HG02973 (cell line): ENCODE measurements around the gene KCND3.

ENCODE experiments used
- ATAC-seq: cut with Tn5 transposase; IDR thresholded peaks from one replicate; pipeline ENCODE4 v1.9.1; 2021; ENCODE audit warnings: moderate library complexity; ENCODE audit not compliant: unreplicated experiment

Gene KCND3

DNA sequence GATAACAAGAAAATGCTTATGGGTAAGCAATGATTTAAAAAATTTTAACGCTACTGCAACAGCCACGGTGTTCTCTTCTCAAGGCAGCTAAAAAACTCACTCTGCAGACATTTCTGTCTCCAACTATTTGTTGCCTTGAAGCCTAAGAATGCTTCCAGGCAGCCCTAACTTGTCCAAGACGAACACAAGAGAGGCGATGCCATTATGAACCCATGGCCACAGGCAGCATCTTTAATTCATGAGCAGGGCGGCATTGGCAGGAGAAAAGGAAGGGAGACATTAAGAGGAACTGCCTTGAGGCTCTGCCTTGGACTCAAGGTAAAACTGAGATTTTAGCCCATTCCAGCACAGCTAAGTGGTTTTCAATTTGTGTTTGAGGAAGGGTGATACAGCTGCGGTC, 67.5 kb downstream of the KCND3 start:
- ATAC-seq = no peak

DNA sequence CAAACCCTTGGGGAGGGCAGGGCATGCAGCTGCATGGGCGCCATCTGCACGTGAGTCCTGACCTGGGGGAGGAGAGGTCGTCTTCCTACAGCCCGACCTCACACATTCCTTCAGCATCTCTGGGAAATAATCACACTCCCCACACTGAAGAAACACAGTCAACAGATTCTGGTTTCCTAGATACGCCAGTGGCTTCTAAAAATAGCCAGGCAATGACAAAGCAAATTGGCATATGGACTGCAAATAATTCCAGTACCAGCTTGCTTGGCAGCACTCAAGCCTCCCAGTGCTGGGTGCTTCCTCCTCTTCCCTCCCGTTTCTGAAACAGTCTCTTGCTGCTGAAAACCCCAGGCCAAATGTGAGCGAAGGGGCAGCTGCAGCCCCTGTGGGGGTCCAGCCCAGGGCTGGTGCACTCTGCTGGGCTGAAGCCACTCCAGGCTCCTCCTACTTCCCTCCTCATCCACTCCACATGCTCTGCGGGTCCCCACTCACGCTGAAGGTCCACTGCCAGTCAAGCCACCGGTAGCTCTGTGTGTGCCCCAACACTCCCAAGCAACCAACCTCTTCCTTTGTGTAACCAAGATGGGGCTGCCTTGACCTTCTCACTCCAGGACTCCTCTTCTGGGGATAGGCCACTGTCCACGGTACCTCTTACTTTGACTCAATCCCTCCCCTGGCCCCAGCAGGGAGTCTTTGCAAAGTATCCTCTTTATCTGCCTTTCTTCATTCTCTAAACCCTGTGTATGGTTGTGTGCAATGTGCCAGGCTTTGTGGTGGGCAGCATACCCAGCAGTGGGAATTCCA, 69.0 kb downstream of the KCND3 start:
- ATAC-seq = no peak

DNA sequence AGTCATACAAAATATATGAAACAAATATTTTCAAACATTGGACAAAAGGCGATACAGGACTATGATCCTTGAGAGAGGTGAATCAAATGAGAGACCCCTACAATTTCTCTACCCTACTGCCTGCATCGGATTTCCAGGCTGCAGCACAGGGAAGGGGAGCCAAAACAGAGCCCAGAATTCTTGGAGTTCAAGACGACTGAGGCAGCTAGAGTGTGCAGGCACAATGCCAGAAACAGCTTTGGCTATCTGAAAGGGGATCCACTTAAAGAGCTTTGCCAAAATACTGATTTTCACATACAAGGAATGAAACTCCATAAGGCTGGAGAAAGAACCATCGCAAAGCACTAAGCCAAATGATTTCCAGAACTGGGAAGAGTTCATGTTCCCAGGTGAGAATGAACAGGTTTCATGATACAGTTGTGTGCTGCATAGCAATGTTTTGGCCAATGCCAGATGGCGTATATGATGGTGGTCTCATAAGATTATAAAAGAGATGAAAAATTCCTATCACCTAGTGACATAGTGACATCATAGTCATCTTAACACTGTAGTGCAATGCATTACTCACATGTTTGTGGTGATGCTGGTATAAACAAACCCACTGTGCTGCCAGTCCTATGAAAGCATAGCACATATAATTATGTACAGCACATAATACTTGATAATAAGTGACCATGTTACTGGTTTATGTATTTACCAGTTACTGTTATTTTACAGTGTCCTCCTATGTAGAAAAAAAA, 77.5 kb downstream of the KCND3 start:
- ATAC-seq = no peak

DNA sequence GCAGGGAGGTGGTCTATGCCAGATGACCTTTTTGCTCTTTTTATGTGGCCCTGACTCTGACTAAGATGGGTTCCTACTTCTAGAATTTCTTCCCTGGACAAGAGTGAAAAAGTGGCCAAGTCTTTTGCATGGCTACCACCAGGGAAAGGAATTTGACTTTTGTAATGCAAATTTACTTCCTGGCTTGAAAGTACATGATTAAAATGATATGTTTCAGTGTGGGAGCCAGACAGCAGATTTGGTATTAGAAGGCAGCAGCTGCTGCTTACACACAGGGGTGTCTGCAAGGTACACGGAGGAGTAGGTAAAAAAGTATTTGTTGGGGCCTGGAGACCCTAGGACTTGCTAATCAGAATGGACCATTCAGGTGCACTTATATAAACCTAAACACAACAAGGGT, 78.4 kb downstream of the KCND3 start:
- ATAC-seq = no peak

DNA sequence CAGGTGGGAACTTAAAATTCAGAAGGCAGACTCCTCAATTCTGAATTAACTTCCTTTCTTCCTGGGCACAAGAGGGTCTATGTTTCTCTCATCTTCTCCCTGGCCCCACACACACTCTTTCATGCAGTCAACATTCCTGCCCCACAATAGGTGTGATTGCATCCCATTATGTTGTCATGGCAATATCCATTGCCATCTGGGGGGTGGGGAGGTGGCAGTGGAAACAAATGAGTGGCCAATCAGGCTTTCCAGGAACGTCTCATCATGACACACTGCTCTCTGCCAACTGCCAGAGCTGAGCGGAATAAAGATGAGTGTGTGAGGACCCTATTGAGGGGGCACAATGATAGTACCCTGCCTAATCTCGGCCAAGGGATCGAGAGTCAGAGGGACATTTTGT, 80.4 kb downstream of the KCND3 start:
- no peak for ATAC-seq

DNA sequence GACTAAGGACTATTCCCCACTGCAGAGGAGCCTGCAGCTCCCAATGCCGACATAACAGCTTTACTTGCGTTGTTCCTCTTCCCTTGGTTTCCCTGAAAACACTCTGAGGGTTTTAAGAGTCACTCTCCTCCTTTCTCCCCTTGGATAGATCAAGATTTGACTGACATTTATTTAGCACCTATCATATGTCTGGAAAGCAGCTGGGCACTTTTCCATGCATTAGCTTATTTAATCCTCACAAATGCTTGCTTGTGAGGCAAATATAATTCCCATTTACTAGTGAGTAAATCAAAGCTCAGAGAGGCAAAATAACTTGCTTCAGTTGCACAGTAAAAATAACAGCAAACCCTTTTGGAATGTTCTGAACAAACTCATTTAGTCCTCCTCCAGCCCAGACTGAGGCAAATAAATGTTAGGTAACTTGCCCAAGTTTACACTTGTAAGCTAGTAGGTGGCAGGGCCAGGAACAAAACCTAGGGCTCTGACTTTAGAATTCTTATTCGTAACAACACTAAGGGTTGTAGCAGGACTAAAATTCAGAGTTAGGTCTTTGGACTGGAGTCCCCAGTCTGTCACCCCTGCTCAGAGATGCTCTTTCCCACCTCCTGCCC, 81.4 kb downstream of the KCND3 start:
- no peak for ATAC-seq

DNA sequence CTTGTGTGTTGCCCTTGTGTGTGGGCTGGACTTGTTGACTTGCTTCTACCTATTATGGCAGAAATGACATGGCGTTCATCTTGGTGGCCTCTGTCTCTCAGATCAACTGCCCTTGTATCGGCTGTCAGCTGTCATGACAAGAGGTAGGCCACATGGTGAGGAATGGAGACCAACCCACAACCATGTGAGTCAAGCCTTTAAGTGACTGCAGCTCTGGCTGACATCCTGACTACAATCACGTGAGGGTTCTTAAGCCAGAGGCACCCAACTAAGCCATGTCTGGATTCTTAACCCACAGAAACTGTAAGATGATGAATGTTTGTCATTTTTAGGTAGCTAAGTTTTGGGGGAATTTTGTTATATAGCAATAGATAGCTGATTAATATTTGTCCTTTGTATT, 82.1 kb downstream of the KCND3 start:
- ATAC-seq = no peak

DNA sequence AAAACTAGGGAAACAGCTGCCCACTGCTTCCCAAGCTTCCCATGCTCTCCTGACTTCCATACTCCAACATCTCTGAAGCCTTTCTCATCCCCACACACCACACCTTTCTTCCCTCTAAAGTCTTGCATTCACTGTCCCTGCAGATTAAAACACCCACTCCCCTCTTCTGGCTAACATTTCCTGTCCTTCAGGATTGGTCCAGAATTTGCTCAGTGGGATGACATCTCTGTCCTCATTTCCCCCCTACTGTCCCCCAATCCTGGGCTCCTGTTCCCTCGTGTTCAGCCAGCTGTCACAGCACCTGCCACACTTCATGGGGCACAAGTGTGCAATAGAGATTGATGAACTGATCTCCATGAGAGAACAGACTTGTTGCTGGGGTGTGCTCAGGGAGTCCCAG, 82.7 kb downstream of the KCND3 start:
- ATAC-seq = no peak

DNA sequence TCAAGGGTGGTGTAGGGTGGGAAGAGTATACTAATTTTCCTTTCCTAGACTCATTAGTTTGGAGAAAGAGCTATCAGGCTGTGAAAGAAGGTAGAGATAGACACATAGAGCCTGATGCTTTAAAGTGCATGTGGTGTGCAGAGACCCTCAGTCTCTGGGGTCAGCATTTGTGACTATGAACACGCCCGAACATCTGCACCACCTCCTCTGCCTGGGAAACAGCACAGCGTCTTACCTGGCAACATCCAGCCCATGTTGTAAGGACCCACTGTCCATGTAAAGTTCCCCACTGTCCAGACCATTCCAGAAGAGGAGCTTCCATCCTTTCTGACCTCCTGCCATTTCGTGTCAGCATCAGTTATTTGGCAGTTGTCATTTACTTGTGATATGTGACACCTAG, 83.4 kb downstream of the KCND3 start:
- no peak for ATAC-seq

DNA sequence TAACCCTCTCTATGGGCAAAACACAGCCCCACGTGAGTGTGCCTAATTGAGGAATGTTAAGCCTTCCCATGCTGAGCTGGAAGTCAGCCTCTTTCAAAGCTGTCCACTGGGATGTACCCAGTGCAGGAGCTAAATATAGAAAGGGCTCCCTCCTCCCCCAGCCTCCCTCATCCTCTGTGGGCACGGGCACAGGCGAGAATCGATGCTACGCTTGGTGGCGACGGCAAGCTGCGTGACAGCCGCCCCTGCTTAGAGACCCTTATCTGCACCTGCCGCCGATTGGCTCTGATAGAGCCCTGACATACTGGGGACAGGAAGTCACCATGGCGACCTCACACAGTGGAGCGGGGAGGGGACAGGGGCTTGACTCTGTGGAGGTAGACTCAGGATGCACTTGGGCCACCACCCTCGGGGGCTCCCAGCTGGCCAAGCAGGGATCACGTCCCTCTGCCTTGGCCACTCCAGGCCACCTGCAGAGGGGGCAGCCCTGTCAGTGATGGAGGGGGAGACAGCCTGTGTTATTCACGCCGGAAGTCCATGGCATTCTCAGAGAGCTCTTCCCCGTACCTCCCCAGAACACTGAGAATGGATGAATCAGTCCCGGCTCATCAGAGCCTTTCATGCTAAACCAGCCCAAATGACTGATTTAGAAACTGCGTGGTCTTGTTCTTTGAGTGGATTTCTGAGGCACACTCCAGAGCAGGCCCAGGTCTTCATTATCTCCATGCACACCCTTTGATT, 84.8 kb downstream of the KCND3 start:
- ATAC-seq = no peak

DNA sequence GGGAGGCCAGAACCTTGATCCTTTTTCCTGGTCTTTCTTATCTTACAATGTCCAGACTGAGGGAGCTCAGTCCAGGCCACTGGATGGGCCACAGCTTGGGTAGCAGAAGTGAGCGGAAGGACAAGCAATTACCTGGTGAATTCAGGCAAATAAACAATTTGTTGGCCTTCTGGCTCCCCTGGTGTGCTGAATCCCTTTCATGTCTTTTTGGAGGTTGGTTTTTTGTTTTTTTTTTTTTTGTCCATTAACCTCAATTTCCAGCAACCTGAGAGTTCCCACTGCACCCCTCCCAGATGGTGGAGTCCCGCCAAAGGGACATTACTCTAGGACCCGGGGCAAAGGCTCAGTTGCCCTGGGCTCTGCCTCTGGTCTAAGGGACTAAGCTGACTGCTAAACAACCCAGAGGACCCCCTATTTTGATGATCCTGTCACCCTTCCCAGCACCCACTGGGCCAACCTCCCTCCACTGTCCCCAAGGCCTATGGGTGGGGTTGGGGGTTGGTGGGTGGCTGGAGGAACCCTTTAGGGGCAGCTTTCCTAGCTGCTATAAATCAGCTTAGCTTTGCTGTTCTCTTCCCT, 85.5 kb downstream of the KCND3 start:
- no peak for ATAC-seq

DNA sequence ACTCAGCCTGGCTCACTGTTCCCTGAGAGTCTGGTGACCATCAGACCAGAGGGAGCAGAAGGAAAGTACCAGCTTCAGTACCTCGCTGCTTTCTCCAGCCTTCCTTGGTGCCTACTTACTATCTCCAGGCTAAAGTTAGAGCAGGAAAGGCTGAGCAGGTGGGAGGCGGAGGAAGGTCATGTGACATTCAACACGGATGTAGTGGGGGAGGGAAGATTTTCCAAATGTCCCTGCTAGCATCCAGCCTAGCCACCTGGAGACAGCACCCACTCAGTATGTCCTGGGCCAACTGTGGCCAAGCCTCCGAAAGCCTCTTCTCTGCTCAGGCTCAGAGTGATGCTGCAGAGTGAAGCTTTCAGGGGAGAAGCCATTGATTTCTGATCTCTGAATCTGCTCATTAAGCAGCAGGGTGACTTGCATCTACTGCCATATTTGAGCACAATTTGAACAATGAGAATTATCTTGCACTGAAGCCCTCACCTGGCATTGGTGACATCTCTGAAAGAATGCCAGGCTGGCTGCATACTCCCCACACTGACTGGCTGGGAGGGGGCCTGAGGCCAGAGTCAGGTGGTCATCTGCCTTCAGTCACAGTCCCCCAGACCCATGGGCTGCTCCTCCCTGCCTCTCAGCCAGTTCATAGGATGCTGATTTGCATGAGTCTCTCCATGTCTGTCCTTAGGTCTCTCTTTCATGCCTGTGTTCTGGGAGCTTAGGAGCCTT, 86.2 kb downstream of the KCND3 start:
- no peak for ATAC-seq

DNA sequence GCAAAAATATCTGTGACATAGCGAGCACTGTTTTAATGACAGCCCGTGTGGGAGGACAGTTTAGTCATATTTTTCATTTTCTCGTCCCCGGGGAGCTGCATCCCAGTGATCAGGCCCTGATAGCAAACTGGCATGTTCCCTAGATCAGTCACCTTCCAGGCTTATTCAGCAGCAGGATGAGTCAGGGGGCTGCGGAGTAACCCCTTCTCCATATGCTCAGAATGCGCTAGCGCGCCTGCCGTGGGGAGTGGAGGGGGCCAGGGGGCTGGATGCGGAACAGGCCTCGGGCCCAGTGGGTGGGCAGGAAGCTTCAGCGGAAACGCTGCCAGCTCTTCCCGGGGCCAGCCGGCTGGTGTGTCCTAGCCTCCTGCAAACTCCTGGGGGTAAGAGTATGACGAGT, 94.0 kb downstream of the KCND3 start:
- ATAC-seq = no peak

DNA sequence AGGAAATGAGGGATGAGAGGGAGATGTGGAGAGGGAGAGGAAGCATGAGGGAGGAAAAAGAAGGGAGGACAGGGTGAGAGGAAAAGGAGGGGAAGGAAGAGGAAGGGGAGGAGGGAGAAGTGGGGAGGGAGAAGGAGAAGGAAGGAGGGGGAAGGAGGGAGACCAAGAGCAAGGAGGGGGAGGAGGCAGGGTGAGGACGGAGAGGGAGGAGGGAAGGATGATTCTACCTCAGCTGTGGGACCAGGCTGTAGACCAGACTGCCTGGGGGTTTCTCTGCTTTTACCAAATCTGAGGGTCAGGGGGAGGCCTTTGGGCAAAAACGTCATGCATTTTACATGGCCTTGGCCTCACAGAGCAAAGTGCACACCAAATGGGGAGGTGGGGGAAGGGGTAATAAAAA, 94.5 kb downstream of the KCND3 start:
- no peak for ATAC-seq

DNA sequence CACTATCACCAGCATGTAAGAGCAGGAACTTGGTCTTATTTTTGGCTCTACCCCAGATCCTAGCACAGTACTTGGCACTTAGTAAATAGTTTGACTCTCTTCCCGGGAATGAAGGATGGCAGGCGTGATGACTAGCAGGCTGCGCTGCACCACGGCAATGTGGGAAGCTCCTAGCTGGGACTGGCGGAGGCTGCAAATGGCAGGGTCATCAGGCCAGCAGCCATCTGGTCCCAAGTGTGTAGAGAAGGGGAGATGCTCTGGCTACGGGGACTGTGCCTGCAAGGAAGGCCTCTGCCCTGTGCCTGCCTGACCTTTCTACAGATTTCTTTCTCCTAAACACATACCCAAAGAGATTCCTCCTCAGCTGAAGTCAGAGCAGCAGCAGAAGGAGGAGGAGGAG, 95.0 kb downstream of the KCND3 start:
- no peak for ATAC-seq

DNA sequence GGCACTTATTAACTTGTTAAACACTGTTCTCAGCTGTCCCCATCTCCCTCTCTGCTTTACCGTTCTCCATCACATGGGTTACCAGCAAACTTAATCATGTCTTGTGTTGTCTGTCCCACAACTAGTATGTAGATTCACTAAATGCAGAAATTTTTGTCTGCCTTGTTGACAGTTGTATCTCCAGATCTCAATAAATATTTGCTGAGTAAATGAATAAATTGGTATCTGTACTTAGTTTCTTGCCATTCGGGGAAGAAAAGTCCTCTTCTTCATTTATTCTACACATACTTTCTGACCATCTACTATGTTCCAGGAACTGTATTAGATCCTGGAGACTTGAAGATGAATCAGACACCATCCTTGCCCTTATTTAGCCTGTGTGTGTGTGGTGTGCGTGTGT, 97.9 kb downstream of the KCND3 start:
- ATAC-seq = no peak

DNA sequence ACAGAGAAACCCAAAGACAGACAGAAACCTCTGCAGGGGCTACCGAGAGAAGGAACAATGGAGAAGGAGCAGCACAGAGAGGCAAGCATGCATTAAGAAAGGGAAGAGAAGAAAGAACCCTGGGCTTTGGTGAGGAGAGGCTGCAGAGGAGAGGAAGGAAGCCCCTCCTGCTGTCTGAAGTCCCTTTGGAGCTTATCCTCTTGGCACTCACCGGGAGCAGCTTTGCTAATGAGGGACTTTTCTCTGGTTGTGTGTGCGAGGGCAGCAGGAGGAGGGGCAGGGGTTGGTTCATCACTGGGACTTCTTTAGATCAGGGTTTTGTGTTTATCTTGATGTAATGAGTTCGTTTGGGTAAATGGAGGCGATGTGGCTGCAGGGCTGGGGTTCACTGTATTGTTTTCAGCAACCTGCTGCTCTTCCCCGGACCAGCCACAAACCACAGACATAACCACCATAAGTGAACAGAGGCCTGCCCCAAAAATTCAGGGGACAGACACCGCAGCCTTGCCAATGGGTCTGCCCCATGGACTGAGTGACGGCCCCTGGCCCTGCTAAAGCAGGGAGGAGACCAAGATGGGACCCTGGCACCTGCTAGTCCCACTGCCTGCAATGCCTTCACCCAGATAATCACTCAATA, 100.6 kb downstream of the KCND3 start:
- no peak for ATAC-seq

DNA sequence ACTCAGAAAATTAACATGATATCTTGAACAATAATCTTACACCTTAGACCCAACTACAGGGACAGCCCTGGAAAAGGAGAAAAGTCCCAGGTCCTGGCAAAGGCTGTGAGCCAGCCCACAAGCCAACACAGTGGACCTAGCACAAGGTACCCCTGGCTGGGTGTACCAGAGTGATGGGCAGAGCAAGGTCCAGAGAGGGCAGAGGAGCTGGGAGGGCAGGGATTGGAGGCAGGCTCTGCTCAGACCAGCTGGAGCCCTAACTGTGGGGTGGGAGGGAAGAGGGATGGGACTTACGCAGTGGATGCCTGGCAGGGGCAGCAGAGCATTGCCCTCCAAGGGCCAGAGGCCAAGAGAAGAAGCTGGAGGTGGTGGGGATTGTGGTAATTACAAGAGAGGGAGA, 101.6 kb downstream of the KCND3 start:
- ATAC-seq = no peak

DNA sequence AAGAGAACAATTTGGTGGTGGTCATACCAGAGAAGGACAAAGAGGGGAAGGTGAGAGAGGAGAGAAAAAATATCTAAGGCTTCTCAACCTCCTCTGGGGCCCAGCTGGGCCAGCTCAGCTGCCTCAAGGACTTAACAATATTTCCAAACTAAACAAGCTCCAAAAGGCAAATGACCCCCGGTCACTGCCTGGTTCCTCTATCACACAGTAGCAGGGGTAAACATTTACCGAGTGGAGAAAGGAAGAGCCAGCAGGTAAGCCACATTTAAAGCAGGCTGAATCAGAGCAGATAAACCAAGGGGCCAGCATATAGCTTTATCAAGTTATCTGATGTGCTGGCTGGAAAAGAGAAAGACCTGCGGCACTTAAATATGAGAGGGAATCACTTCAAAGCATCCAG, 102.1 kb downstream of the KCND3 start:
- ATAC-seq = no peak

DNA sequence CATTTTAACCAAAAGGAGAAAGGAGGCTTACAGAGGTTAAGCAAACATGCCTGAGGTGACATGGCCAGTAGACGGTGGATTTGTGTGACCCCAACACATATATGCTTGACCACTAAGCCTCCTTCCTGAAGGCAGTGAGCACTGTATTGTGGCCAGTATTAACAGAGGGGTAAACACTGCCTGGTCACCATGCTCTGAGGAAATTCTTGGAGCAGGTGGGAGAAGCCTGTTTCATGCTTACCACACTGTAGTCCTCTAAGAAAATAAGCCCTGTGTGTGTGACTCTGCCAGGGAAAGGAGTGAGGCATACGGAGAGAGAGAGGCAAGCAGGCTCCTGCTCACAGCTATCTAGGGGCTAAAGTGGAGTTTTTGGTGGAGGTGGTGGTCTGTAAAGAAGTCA, 102.7 kb downstream of the KCND3 start:
- ATAC-seq = no peak
